ENCODE measurements around the gene IMMP2L. TPM values are rescaled to one million over a fixed set of nuclear protein-coding genes. Genes with fewer than 3 reads are reported as not detected.

Gene IMMP2L
- total RNA-seq, 1 donor from 2014 or later, result 29.7 TPM

GRCh38 chr7:111030336-111030735 lies 532.0 kb downstream of the IMMP2L start:
- Mint-ChIP-seq H3K4me1 (ENCODE audit: low read depth) (peaks cover 14% of the 10 kb centered on the region), H3K27me3 (no peaks in the 10 kb centered on the region), H3K27ac (no peak overlapping the region), H3K36me3 (ENCODE audit: insufficient read depth) (no peaks in the 10 kb centered on the region), H3K9me3 (ENCODE audit: low read depth) (no peaks in the 10 kb centered on the region), H3K4me3 (ENCODE audit: low read depth) (no peak overlapping the region)
- TF ChIP-seq CTCF (IDR thresholded peaks at IDR 0.05; ENCODE audit: unreplicated experiment), result no peak
- DNase-seq (ENCODE audit: low spot score, unreplicated experiment), result no peak

GRCh38 chr7:111029574-111030251 lies 532.6 kb downstream of the IMMP2L start:
- no peak overlapping the region for H3K27ac Mint-ChIP-seq
- no peak overlapping the region for H3K4me3 Mint-ChIP-seq (ENCODE audit: low read depth)
- no peaks in the 10 kb centered on the region for H3K36me3 Mint-ChIP-seq (ENCODE audit: insufficient read depth)
- TF ChIP-seq CTCF (IDR thresholded peaks at IDR 0.05; ENCODE audit: unreplicated experiment), result no peak
- DNase-seq (ENCODE audit: low spot score, unreplicated experiment), result no peak
- no peaks in the 10 kb centered on the region for H3K27me3 Mint-ChIP-seq
- H3K9me3 Mint-ChIP-seq (ENCODE audit: low read depth), result no peaks in the 10 kb centered on the region
- H3K4me1 Mint-ChIP-seq (ENCODE audit: low read depth), result peaks cover 16% of the 10 kb centered on the region

- H3K9me3 Mint-ChIP-seq (ENCODE audit: low read depth), result no peaks in the 10 kb centered on the region
- no peaks in the 10 kb centered on the region for H3K27me3 Mint-ChIP-seq
- peaks cover 16% of the 10 kb centered on the region for H3K4me1 Mint-ChIP-seq (ENCODE audit: low read depth)
- no peak overlapping the region for H3K27ac Mint-ChIP-seq
- no peak for TF ChIP-seq CTCF (IDR thresholded peaks at IDR 0.05; ENCODE audit: unreplicated experiment)
- no peaks in the 10 kb centered on the region for H3K36me3 Mint-ChIP-seq (ENCODE audit: insufficient read depth)
- no peak for DNase-seq (ENCODE audit: low spot score, unreplicated experiment)
- no peak overlapping the region for H3K4me3 Mint-ChIP-seq (ENCODE audit: low read depth)
These were observed 533.1 kb downstream of the IMMP2L start for GRCh38 chr7:111029141-111029572.

GRCh38 chr7:111027396-111027795 lies 534.9 kb downstream of the IMMP2L start:
- Mint-ChIP-seq H3K27me3 (no peaks in the 10 kb centered on the region), H3K27ac (no peak overlapping the region), H3K9me3 (ENCODE audit: low read depth) (no peaks in the 10 kb centered on the region), H3K36me3 (ENCODE audit: insufficient read depth) (no peaks in the 10 kb centered on the region), H3K4me3 (ENCODE audit: low read depth) (no peak overlapping the region), H3K4me1 (ENCODE audit: low read depth) (peaks cover 16% of the 10 kb centered on the region)
- DNase-seq (ENCODE audit: low spot score, unreplicated experiment), result no peak
- TF ChIP-seq CTCF (IDR thresholded peaks at IDR 0.05; ENCODE audit: unreplicated experiment), result no peak

- H3K9me3 Mint-ChIP-seq (ENCODE audit: low read depth), result peaks cover 2% of the 10 kb centered on the region
These were observed 535.5 kb downstream of the IMMP2L start for GRCh38 chr7:111026806-111027205.

More at GRCh38 chr7:111026806-111027205, 535.5 kb downstream of the IMMP2L start:
- Mint-ChIP-seq H3K27ac (no peak overlapping the region), H3K27me3 (no peaks in the 10 kb centered on the region), H3K4me1 (ENCODE audit: low read depth) (peaks cover 16% of the 10 kb centered on the region), H3K36me3 (ENCODE audit: insufficient read depth) (peaks cover 2% of the 10 kb centered on the region), H3K4me3 (ENCODE audit: low read depth) (no peak overlapping the region)
- no peak for TF ChIP-seq CTCF (IDR thresholded peaks at IDR 0.05; ENCODE audit: unreplicated experiment)
- no peak for DNase-seq (ENCODE audit: low spot score, unreplicated experiment)

Data from progenitor cell of endocrine pancreas (in vitro differentiated cells).